Mucosa of rectum (tissue), 2 donors: Measurements from ENCODE around the gene OR10S1.
"Not testable (repeated sequence)": the region's sequence is repeated elsewhere in the genome, so short reads cannot be mapped to it uniquely, and the experiment has no call there.

Experiments used
- H3K27ac ChIP-seq, 2 donors: one replicate each; pipeline ENCODE4 v1.7.0; 2013; ENCODE audit warnings: inconsistent platforms in 2 of 2, low read depth in 2 of 2, low read length in 2 of 2
- H3K27me3 ChIP-seq, 2 donors: one replicate each; pipeline ENCODE4 v1.7.0; 2013; ENCODE audit warnings: low read length in 2 of 2; ENCODE audit not compliant: control insufficient read depth in 2 of 2, insufficient read depth in 2 of 2
- H3K36me3 ChIP-seq, 2 donors: one replicate each; pipeline ENCODE4 v1.7.0; 2013; ENCODE audit warnings: low read length in 2 of 2; ENCODE audit not compliant: control insufficient read depth in 2 of 2, insufficient read depth in 2 of 2
- H3K4me1 ChIP-seq, 2 donors: one replicate each; pipeline ENCODE4 v1.7.0; 2013; ENCODE audit warnings: low read length in 2 of 2, mild to moderate bottlenecking in 1 of 2; ENCODE audit not compliant: control insufficient read depth in 2 of 2, insufficient read depth in 2 of 2
- H3K4me3 ChIP-seq, 2 donors: one replicate each; pipeline ENCODE4 v1.7.0; 2013; ENCODE audit warnings: low read length in 2 of 2
- H3K9ac ChIP-seq, 2 donors: one replicate each; pipeline ENCODE4 v1.7.0; 2013; ENCODE audit warnings: low read length in 2 of 2, low read depth in 1 of 2, mild to moderate bottlenecking in 1 of 2
- H3K9me3 ChIP-seq, 2 donors: one replicate each; pipeline ENCODE4 v1.7.0; 2013; ENCODE audit warnings: low read length in 2 of 2; ENCODE audit not compliant: control insufficient read depth in 2 of 2
- donor health status: healthy.
- donor health status: Normal muscosa, but diverticular disease.

The OR10S1 gene

GRCh38 chr11:123977731-123978347, at the start of gene OR10S1:
OR10S1 (minus strand) TSS chr11:123977781; CDS start chr11:123977664, 117 bp downstream.
- no peaks in the 10 kb centered on the region for H3K36me3 ChIP-seq
- no peaks in the 10 kb centered on the region for H3K9me3 ChIP-seq
- no peak within 1 kb of the TSS for H3K9ac ChIP-seq
- H3K4me3 ChIP-seq, result no peak within 1 kb of the TSS
- no peaks in the 10 kb centered on the region for H3K4me1 ChIP-seq
- no peak within 1 kb of the TSS for H3K27ac ChIP-seq
- H3K27me3 ChIP-seq, result no peaks in the 10 kb centered on the region

GRCh38 chr11:124026498-124026897, 48.9 kb upstream of the OR10S1 start, which contains the start of gene OR10G8:
OR10G8 (plus strand) TSS chr11:124026798; CDS start chr11:124029623, 2,825 bp downstream.
- Histone ChIP-seq H3K36me3 (no peaks in the 10 kb centered on the region), H3K27ac (no peak within 1 kb of the TSS), H3K9me3 (no peaks in the 10 kb centered on the region), H3K27me3 (no peaks in the 10 kb centered on the region), H3K4me3 (no peak within 1 kb of the TSS), H3K9ac (no peak within 1 kb of the TSS), H3K4me1 (no peaks in the 10 kb centered on the region)

GRCh38 chr11:124015837-124016236, 38.3 kb upstream of the OR10S1 start:
- H3K4me3 ChIP-seq, H3K9me3 ChIP-seq, H3K27me3 ChIP-seq, H3K36me3 ChIP-seq, H3K9ac ChIP-seq, H3K27ac ChIP-seq, H3K4me1 ChIP-seq: not testable (repeated sequence)

GRCh38 chr11:124012697-124013096, 35.1 kb upstream of the OR10S1 start, which contains the start of gene OR10G4:
OR10G4 (plus strand) TSS chr11:124012997; CDS start chr11:124015575, 2,578 bp downstream.
- Histone ChIP-seq H3K9me3 (no peaks in the 10 kb centered on the region), H3K36me3 (no peaks in the 10 kb centered on the region), H3K27me3 (no peaks in the 10 kb centered on the region), H3K9ac (no peak within 1 kb of the TSS), H3K4me3 (no peak within 1 kb of the TSS), H3K27ac (no peak within 1 kb of the TSS), H3K4me1 (no peaks in the 10 kb centered on the region)

- H3K9me3 ChIP-seq, result no peaks in the 10 kb centered on the region
- no peak within 1 kb of the TSS for H3K27ac ChIP-seq
- H3K4me1 ChIP-seq, result no peaks in the 10 kb centered on the region
- H3K4me3 ChIP-seq, result no peak within 1 kb of the TSS
- H3K9ac ChIP-seq, result no peak within 1 kb of the TSS
- no peaks in the 10 kb centered on the region for H3K36me3 ChIP-seq
- no peaks in the 10 kb centered on the region for H3K27me3 ChIP-seq
Observed at GRCh38 chr11:123995119-123995518, 17.5 kb upstream of the OR10S1 start, which contains the start of gene OR10G6. OR10G6 (minus strand) TSS chr11:123995161; CDS start chr11:123995161, 0 bp downstream.

GRCh38 chr11:123979311-123979710, 1.7 kb upstream of the OR10S1 start:
- Histone ChIP-seq H3K36me3 (no peaks in the 10 kb centered on the region), H3K4me3 (no peak overlapping the region), H3K27me3 (no peaks in the 10 kb centered on the region), H3K9ac (no peak overlapping the region), H3K4me1 (no peaks in the 10 kb centered on the region), H3K27ac (no peak overlapping the region), H3K9me3 (no peaks in the 10 kb centered on the region)

- no peak overlapping the region for H3K27ac ChIP-seq
- no peaks in the 10 kb centered on the region for H3K4me1 ChIP-seq
- no peak overlapping the region for H3K4me3 ChIP-seq
- H3K9ac ChIP-seq, result no peak overlapping the region
- no peaks in the 10 kb centered on the region for H3K27me3 ChIP-seq
- no peaks in the 10 kb centered on the region for H3K9me3 ChIP-seq
- H3K36me3 ChIP-seq, result no peaks in the 10 kb centered on the region
Observed at GRCh38 chr11:123976770-123977560, 616 bp downstream of the OR10S1 start.

GRCh38 chr11:123973816-123974215, 3.8 kb downstream of the OR10S1 start:
- no peak overlapping the region for H3K27ac ChIP-seq
- no peak overlapping the region for H3K9ac ChIP-seq

GRCh38 chr11:123956752-123957151, 20.8 kb downstream of the OR10S1 start:
- Histone ChIP-seq H3K27ac (no peak overlapping the region), H3K27me3 (no peaks in the 10 kb centered on the region)

More at GRCh38 chr11:123973816-123974215, 3.8 kb downstream of the OR10S1 start:
- Histone ChIP-seq H3K9me3 (no peaks in the 10 kb centered on the region), H3K4me1 (no peaks in the 10 kb centered on the region), H3K36me3 (no peaks in the 10 kb centered on the region), H3K27me3 (no peaks in the 10 kb centered on the region), H3K4me3 (no peak overlapping the region)

GRCh38 chr11:123945132-123945531, 32.4 kb downstream of the OR10S1 start:
- no peak overlapping the region for H3K4me3 ChIP-seq
- H3K4me1 ChIP-seq, result no peaks in the 10 kb centered on the region
- H3K27me3 ChIP-seq, result no peaks in the 10 kb centered on the region
- no peak overlapping the region for H3K27ac ChIP-seq
- no peaks in the 10 kb centered on the region for H3K36me3 ChIP-seq
- no peaks in the 10 kb centered on the region for H3K9me3 ChIP-seq
- H3K9ac ChIP-seq, result no peak overlapping the region

More at GRCh38 chr11:123956752-123957151, 20.8 kb downstream of the OR10S1 start:
- no peaks in the 10 kb centered on the region for H3K9me3 ChIP-seq
- no peak overlapping the region for H3K9ac ChIP-seq
- no peaks in the 10 kb centered on the region for H3K4me1 ChIP-seq
- H3K36me3 ChIP-seq, result no peaks in the 10 kb centered on the region
- H3K4me3 ChIP-seq, result no peak overlapping the region
